Renal cortex interstitium (tissue), 11 donors: Measurements from ENCODE around the gene PFN2. TPM values are rescaled to one million over a fixed set of nuclear protein-coding genes. Genes with fewer than 3 reads are reported as not detected.
A peak's percentile ranks its signal among the peaks of the same experiment; 100 is the strongest.
"Not testable (repeated sequence)": the region's sequence is repeated elsewhere in the genome, so short reads cannot be mapped to it uniquely, and the experiment has no call there.

Experiments used
- DNase-seq, 11 donors: peaks; one replicate each; pipeline ENCODE4 v3.0.0-alpha.2; 2013; ENCODE audit warnings: low read depth in 9 of 11, low spot score in 4 of 11; ENCODE audit errors: extremely low read depth in 1 of 11
- polyA plus RNA-seq, 3 donors: library from polyadenylated mRNA; unstranded; fragments of 120-200 nt; gene quantifications; one replicate each; pipeline ENCODE4 v1.2.1, GENCODE V29; 2013; ENCODE audit not compliant: insufficient read length in 3 of 3

Gene PFN2
- polyA plus RNA-seq, 3 donors: 362 to 464 (median 456) TPM

DNA sequence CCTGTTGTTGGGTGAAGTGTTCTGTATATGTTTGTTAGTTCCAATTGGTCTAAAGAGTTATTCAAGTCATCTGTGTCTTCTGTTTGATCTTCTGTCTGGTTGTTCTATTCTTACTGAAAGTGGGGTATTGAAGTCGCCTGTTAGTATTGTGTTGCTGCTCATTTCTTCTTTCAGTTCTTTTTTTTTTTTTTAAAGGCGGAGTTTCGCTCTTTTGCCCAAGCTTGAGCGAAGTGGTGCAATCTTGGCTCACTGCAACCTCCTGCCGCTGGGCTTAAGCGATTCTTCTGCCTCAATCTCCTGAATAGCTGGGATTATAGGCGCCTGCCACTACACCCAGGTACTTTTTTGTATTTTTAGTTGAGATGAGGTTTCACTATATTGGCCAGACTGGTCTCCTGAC, 23.5 kb downstream of the PFN2 start:
- no peak for DNase-seq

DNA sequence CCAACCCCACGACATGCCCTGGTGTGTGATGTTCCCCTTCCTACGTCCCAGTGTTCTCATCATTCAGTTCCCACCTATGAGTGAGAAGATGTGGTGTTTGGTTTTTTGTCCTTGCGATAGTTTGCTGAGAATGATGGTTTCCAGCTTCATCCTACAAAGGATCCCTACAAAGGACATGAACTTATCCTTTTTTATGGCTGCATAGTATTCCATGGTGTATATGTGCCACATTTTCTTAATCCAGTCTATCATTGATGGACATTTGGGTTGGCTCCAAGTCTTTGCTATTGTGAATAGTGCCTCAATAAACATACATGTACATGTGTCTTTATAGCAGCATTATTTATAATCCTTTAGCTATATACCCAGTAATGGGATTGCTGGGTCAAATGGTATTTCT, 26.7 kb downstream of the PFN2 start:
- not testable (repeated sequence) for DNase-seq

DNA sequence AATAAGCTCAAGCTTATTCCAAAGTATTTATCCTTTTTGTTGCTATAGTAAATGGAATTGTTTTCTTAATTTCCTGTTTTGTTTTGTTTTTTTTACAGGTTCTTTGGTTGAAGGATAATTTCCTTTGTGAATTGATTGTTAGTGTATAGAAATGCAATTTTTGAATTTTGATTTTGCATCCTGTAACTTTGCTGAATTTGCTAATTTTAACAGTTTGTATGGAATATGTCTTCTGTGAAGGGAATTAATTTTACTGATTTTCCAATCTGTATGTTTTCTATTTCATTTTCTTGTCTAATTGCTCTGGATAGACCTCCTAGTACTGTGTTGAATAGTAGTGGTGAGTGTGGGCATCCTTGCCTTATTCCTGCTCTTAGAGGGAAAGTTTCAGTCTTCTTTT, 28.3 kb downstream of the PFN2 start:
- no peak for DNase-seq

DNA sequence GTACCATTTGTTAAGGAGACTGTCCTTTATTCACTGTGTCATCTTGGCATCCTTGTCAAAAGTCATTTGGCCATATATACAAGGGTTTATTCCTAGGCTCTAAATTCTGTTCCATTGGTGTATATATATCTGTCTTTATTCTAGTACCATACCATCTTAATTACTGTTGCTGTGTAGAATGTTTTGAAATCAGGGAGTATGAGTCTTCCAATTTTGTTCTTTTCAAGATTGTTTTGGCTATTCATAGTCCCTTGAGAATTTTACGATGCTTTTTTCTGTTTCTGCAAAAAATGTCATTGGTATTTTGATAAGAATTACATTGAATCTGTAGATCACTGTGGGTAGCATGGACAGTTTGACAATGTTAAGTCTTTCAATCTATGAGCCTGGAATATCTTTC, 28.7 kb downstream of the PFN2 start:
- DNase-seq: no peak

DNA sequence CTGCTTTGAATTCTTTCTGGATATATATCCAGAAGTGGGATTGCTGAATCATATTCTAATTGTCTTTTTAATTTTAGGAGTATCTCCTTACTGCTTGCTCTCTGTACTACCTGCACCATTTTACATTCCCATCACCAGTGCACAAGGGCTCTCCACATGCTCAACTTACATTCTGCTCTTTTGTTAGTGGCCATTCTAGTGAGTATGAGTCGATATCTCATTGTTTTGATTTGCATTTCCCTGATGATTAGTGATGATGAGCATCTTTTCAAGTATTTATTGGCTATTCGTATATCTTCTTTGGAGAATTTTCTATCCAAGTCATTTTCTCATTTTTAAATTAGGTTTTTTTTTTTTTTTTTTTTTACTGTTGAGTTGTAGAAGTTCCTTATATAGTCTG, 29.5 kb downstream of the PFN2 start:
- no peak for DNase-seq

DNA sequence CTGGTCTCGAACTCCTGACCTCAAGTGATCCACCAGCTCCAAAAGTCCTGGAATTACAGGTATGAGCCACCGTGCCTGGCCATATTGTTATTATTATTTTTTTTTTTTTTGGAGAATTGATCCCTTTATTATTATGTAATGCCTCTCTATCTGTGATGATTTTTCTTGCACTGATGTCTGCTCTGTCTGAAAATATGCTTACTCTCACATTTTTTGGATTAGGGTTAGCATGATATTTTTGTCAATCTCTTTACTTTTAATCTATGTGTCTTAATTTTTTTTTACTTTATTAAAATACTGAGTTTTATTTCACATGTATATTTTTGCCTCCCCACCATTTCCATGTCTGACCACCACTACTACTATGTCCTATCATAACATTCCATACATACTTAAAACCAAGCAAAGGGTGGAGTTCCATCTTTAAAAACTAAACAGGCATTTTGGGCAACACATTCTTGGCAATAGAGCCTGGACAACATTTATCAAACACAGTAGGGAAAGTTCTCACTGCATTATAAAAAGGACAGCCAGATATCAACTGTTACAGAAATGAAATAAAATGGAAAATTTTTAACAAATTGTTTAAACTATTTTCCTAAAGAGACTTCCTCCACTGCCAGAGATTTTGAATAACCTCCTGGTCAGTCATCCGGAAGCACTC, 32.2 kb downstream of the PFN2 start:
- not testable (repeated sequence) for DNase-seq

DNA sequence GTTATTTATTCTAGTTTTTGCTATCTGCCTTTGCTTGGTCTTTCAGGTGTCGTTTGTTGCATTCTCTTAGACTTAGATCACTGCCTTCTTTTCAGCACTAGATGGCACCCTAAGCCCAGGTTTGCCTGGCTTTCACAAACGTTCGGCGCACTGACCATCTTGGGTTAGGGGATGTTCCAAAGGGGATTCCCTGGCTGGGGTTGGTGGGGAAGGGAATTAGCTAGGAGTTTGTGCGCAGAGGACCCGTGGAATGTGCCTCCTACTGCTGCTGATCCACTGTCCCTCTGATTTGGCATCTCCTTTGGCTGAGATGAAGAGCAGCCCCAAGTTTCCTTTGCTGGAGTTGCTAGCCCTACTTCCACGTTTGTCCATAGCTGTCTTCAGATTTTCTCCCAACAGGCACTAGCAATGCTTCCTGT, 33.9 kb downstream of the PFN2 start:
- peak; percentile 10 to 36 (median 26) for DNase-seq

DNA sequence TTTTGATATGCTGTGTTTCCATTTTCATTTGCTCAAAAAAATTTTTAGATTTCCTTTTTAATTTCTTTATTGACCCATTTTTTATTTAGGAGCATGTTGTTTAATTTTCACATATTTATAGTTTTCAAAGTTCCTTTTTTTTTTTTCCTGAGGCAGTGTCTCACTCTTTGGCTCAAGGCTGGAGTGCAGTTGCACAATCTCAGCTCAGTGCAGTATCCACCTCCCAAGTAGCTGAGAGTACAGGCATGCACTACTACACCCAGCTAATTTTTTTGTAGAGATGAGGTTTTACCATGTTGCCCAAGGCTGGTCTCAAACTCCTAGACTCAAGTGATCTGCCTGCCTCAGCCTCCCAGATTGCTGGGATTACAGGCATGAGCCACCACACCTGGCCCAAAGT, 36.2 kb downstream of the PFN2 start:
- DNase-seq: no peak

DNA sequence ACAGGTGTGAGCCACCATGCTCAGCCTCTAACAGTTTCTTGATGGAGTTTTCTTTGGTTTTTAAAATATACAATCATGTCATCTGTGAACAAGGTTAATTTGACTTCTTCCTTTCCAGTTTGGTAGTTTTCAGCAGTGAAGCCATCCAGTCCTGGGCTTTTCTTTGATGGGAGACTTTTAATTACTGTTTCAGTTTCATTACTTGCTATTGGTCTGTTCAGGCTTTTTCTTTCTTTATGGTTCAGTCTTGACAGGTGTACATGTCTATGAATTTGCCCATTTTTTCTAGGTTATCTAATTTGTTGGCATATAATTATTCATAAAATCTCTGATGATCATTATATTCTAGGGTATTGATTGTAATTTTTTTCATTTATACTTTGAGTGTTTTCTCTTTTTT, 36.8 kb downstream of the PFN2 start:
- no peak for DNase-seq

DNA sequence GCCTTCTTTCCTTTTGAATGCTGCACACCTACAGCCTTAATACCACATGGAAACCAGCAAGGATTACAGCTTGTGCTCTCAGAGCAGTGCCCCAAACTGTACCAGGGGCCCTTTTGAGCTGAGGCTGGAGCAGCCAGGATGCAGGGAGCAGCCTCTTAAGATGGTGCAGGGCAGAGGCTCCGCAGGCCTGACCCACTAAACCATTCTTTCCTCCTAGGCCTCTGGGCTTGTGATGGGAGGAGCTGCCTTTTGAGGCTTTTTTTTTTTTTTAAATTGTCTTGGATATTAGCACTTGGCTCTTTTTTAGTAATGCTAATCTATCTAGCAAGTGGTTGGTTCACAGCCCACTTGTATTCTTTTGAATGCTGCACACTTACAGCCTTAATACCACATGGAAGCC, 37.7 kb downstream of the PFN2 start:
- DNase-seq: no peak

DNA sequence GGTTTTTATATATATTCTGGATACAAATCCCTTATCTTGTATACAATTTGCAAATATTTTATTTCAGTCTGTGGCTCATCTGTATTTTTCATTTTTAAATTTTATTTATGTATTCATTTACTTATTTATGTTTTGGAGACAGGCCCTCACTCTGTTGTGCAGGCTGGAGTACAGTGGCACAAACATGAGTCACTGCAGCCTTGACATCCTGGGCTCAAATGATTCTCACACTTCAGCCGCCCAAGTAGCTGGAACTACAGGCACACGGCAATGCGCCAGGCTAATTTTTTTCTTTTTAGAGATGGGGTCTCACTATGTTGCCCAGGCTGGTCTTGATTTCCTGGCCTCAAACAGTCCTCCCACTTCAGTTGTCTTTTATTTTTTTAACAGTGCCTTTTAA, 50.6 kb downstream of the PFN2 start:
- no peak for DNase-seq

DNA sequence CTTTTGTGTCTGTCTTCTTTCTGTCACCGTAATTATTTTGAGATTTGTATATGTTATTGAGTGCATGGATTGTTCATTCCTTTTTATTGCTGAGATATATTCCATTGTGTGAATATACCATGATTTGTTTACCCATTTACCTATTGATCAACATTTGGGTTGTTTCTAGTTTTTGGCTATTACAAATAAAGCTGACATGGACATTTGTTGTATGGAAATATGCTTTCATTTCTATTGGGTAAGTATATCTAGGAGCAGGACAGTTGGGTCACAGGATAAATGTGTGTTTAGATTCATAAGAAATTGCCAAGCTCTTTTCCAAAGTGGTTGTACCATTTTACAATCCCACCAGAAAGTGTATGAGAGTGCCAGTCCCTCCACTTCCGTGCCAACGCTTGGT, 51.2 kb downstream of the PFN2 start:
- no peak for DNase-seq

DNA sequence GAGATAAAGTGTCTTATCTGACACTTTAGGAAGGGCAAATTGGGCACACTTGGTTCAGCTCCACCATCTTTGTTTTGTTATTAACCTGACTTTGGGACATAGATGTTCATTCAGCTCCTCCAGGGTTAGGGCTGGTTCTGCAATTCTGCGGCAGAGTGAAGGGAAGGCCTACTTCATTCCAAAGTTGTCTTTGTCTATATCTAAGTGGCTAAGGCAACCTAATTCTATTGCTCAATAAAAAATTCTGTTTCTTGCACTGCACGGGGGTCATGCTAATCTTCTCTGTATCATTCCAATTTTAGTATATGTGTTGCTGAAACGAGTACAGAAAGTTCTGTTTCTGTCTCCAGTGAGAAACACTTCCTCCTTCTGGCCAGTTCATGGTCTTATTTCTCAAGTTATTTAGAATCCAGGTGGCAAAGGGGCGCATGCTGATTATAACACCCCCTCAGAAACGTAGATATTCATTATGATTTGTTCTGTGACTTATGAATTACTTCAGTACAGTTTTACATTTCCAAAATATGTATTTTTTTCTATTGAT, 53.5 kb downstream of the PFN2 start:
- no peak for DNase-seq

Other genes with a start within 250 kb of the PFN2 start
- gene COMMD2, start 218.4 kb downstream of the PFN2 start, polyA plus RNA-seq: 10 to 100 TPM; 52.1 to 61.9 (median 60.2) TPM
- under 1 TPM; 0.17 to 0.67 (median 0.46) TPM for gene ANKUB1, start 178.3 kb downstream of the PFN2 start, polyA plus RNA-seq
- gene RNF13, start 157.7 kb downstream of the PFN2 start, polyA plus RNA-seq: 10 to 100 TPM; 79.2 to 97.8 (median 87.7) TPM